H1 (cell line): ENCODE data around the gene SLC41A2. TPM values are rescaled to one million over a fixed set of nuclear protein-coding genes. Genes with fewer than 3 reads are reported as not detected.

Experiments used
- CTCF ChIA-PET: fragments of 300-600 bp; sonication (Branson Sonifier 250); formaldehyde crosslinking; loops from one replicate; lab custom pipeline; 2021; ENCODE audit not compliant: partially characterized antibody; lab: Charles Lee
- POLR2A ChIA-PET: fragments of 300-600 bp; sonication (Branson Sonifier 250); formaldehyde crosslinking; loops from one replicate; lab custom pipeline; 2021; ENCODE audit warnings: inconsistent platforms; ENCODE audit not compliant: partially characterized antibody; lab: Charles Lee
- DNase-seq, 2 experiments: peaks; one replicate each; pipeline versions ENCODE4 v3.0.0 to v3.0.0-alpha.2; 2010 to 2022; ENCODE audit warnings: low spot score in 2 of 2, low read depth in 1 of 2, mixed read lengths in 1 of 2
- FAIRE-seq: peaks from 2 replicates; lab custom pipeline; 2011; peaks lifted over from hg19 to GRCh38; lab: Jason Lieb, UNC
- H2AFZ ChIP-seq: 2 replicates; pipeline ENCODE4 v1.8.1; 2012; ENCODE audit warnings: low read length, inconsistent platforms
- H2AK5ac ChIP-seq: 2 replicates; pipeline ENCODE4 v1.6.1; 2013; ENCODE audit warnings: low read depth, low read length
- H2BK120ac ChIP-seq: replicated peaks from 2 replicates; pipeline ENCODE3; 2013; ENCODE audit warnings: low read depth, low read length, inconsistent platforms
- H2BK12ac ChIP-seq: 2 replicates; pipeline ENCODE4 v1.6.1; 2013; ENCODE audit warnings: low read depth, low read length
- H2BK15ac ChIP-seq: 2 replicates; pipeline ENCODE4 v1.6.1; 2013; ENCODE audit warnings: low read length
- H2BK20ac ChIP-seq: 2 replicates; pipeline ENCODE4 v1.6.1; 2013; ENCODE audit warnings: low read length
- H2BK5ac ChIP-seq: 2 replicates; pipeline ENCODE4 v1.6.1; 2013; ENCODE audit warnings: low read depth, low read length
- H3K14ac ChIP-seq: 2 replicates; pipeline ENCODE4 v1.6.1; 2013; ENCODE audit warnings: inconsistent platforms; ENCODE audit not compliant: insufficient read length
- H3K18ac ChIP-seq: 2 replicates; pipeline ENCODE4 v1.6.1; 2013; ENCODE audit warnings: low read length; ENCODE audit errors: extremely low read depth
- H3K23ac ChIP-seq: 2 replicates; pipeline ENCODE4 v1.6.1; 2013; ENCODE audit warnings: inconsistent platforms; ENCODE audit not compliant: insufficient read length
- H3K23me2 ChIP-seq: 2 replicates; pipeline ENCODE4 v1.6.1; 2013; ENCODE audit warnings: low read depth, low read length
- H3K27ac ChIP-seq: 2 replicates; pipeline ENCODE4 v1.6.1; 2011; ENCODE audit warnings: low read depth, low read length, inconsistent platforms
- H3K27me3 ChIP-seq, 4 experiments: replicated peaks in 1 of 4; 1 replicate in 1 of 4; 2 replicates in 3 of 4; pipeline versions ENCODE4 v1.6.1 to v1.8.1; 2011 to 2013; ENCODE audit warnings: low read length in 3 of 4, mild to moderate bottlenecking in 3 of 4, inconsistent platforms in 2 of 4, mixed read lengths in 2 of 4, moderate library complexity in 1 of 4; ENCODE audit not compliant: control insufficient read depth in 3 of 4, insufficient read depth in 3 of 4; ENCODE audit errors: extremely low read depth in 1 of 4
- H3K36me3 ChIP-seq, 4 experiments: 2 replicates each; pipeline versions ENCODE4 v1.6.1 to v1.8.1; 2011 to 2013; ENCODE audit warnings: mild to moderate bottlenecking in 4 of 4, low read length in 3 of 4, moderate library complexity in 2 of 4, control low read depth in 1 of 4, inconsistent platforms in 1 of 4; ENCODE audit not compliant: insufficient read depth in 4 of 4, control insufficient read depth in 2 of 4
- H3K4ac ChIP-seq: replicated peaks from 2 replicates; pipeline ENCODE3; 2013; ENCODE audit warnings: low read length, low read depth, mixed read lengths, inconsistent platforms; ENCODE audit not compliant: insufficient read length
- H3K4me1 ChIP-seq, 4 experiments: replicated peaks in 1 of 4; 1 replicate in 1 of 4; 2 replicates in 3 of 4; pipeline versions ENCODE4 v1.6.1 to v1.8.1; 2011 to 2013; ENCODE audit warnings: low read length in 3 of 4, inconsistent platforms in 2 of 4, mixed read lengths in 1 of 4; ENCODE audit not compliant: insufficient read depth in 4 of 4, control insufficient read depth in 3 of 4
- H3K4me2 ChIP-seq, 2 experiments: 2 replicates each; pipeline versions ENCODE4 v1.6.1 to v1.8.1; 2011 to 2013; ENCODE audit warnings: low read depth in 2 of 2, low read length in 2 of 2, control low read depth in 1 of 2, inconsistent platforms in 1 of 2, mild to moderate bottlenecking in 1 of 2; ENCODE audit not compliant: insufficient read depth in 1 of 2
- H3K4me3 ChIP-seq, 4 experiments: fragments of 200-600, 300-600 bp in 1 of 4; sonication (generic), shearing (Covaris generic), sonication (Bioruptor Twin) in 1 of 4; 2 replicates each; pipeline versions ENCODE4 v1.5.1 to v1.8.1; 2011 to 2016; ENCODE audit warnings: low read length in 4 of 4, low read depth in 3 of 4, control low read depth in 2 of 4, inconsistent platforms in 2 of 4, mild to moderate bottlenecking in 2 of 4, mixed read lengths in 1 of 4, moderate library complexity in 1 of 4; ENCODE audit not compliant: insufficient read depth in 2 of 4; ENCODE audit errors: extremely low read depth in 1 of 4
- H3K56ac ChIP-seq: replicated peaks from 2 replicates; pipeline ENCODE3; 2013; ENCODE audit warnings: low read depth, mild to moderate bottlenecking, mixed read lengths, low read length, inconsistent platforms; ENCODE audit not compliant: insufficient read length
- H3K79me1 ChIP-seq: 2 replicates; pipeline ENCODE4 v1.6.1; 2013; ENCODE audit warnings: low read depth, low read length, control low read depth
- H3K79me2 ChIP-seq, 2 experiments: 2 replicates each; pipeline versions ENCODE4 v1.6.1 to v1.8.1; 2012 to 2013; ENCODE audit warnings: low read length in 2 of 2, mild to moderate bottlenecking in 2 of 2, inconsistent platforms in 1 of 2; ENCODE audit not compliant: insufficient read depth in 2 of 2, control insufficient read depth in 1 of 2
- H3K9ac ChIP-seq, 4 experiments: replicated peaks in 1 of 4; 1 replicate in 1 of 4; 2 replicates in 3 of 4; pipeline versions ENCODE4 v1.6.1 to v1.8.1; 2011 to 2013; ENCODE audit warnings: low read depth in 3 of 4, low read length in 3 of 4, control low read depth in 2 of 4, mild to moderate bottlenecking in 2 of 4, moderate library complexity in 2 of 4, inconsistent platforms in 1 of 4; ENCODE audit errors: extremely low read depth in 1 of 4
- H3K9me3 ChIP-seq, 2 experiments: 2 replicates each; pipeline versions ENCODE4 v1.6.1 to v1.8.1; 2012 to 2013; ENCODE audit warnings: mild to moderate bottlenecking in 2 of 2, moderate library complexity in 2 of 2, control low read depth in 1 of 2, inconsistent platforms in 1 of 2, low read depth in 1 of 2, low read length in 1 of 2, mixed read lengths in 1 of 2; ENCODE audit not compliant: insufficient read depth in 2 of 2
- H4K20me1 ChIP-seq, 2 experiments: replicated peaks in 1 of 2; 2 replicates each; pipeline versions ENCODE3 to v1.8.1; 2011 to 2013; ENCODE audit warnings: inconsistent platforms in 2 of 2, low read length in 2 of 2, mild to moderate bottlenecking in 1 of 2; ENCODE audit not compliant: insufficient read depth in 2 of 2, control insufficient read depth in 1 of 2
- H4K5ac ChIP-seq: 2 replicates; pipeline ENCODE4 v1.6.1; 2013; ENCODE audit warnings: low read length, low read depth, mixed read lengths, inconsistent platforms; ENCODE audit not compliant: insufficient read length
- H4K8ac ChIP-seq: 2 replicates; pipeline ENCODE4 v1.8.0; 2013; ENCODE audit warnings: mild to moderate bottlenecking, moderate library complexity, low read length, inconsistent platforms; ENCODE audit not compliant: insufficient read depth; ENCODE audit errors: extremely low read depth
- H4K91ac ChIP-seq: replicated peaks from 2 replicates; pipeline ENCODE3; 2013; ENCODE audit warnings: low read length, mixed read lengths, inconsistent platforms; ENCODE audit not compliant: insufficient read length
- ATF3 ChIP-seq: IDR thresholded peaks from 2 replicates; pipeline ENCODE4 v1.6.1; 2011; ENCODE audit warnings: low read depth, mild to moderate bottlenecking, low read length; ENCODE audit not compliant: insufficient read depth
- EGR1 ChIP-seq: IDR thresholded peaks from 2 replicates; pipeline ENCODE4 v1.6.1; 2011; ENCODE audit warnings: low read depth, low read length, borderline replicate concordance
- HDAC6 ChIP-seq: IDR thresholded peaks from one replicate; pipeline ENCODE4 v1.7.1; 2012; ENCODE audit warnings: low read depth, mild to moderate bottlenecking, inconsistent platforms, low read length, moderate library complexity
- KDM5A ChIP-seq: fragments of 200-600 bp; IDR thresholded peaks from 2 replicates; pipeline ENCODE4 v1.7.1; 2012; ENCODE audit warnings: mild to moderate bottlenecking, low read length, inconsistent platforms, mixed read lengths
- PHF8 ChIP-seq: fragments of 200-600 bp; sonication (generic); conservative IDR thresholded peaks from 2 replicates; pipeline ENCODE4 v1.7.1; 2012; ENCODE audit warnings: low read depth, mild to moderate bottlenecking, inconsistent platforms, low read length, moderate library complexity
- RBBP5 ChIP-seq: IDR thresholded peaks from 2 replicates; pipeline ENCODE4 v1.7.1; 2012; ENCODE audit warnings: low read depth, mild to moderate bottlenecking, inconsistent platforms, low read length, moderate library complexity, borderline replicate concordance
- RXRA ChIP-seq: IDR thresholded peaks from 2 replicates; pipeline ENCODE4 v1.6.1; 2011; ENCODE audit warnings: low read depth, mild to moderate bottlenecking, low read length, moderate library complexity; ENCODE audit not compliant: insufficient read depth
- SAP30 ChIP-seq: fragments of 300-600 bp; sonication (generic); IDR thresholded peaks from 2 replicates; pipeline ENCODE4 v1.7.1; 2012; ENCODE audit warnings: low read length, moderate library complexity, mild to moderate bottlenecking, inconsistent platforms; ENCODE audit not compliant: insufficient read depth, insufficient replicate concordance
- SIRT6 ChIP-seq: IDR thresholded peaks from one replicate; pipeline ENCODE4 v1.7.1; 2012; ENCODE audit warnings: low read length, inconsistent platforms
- TEAD4 ChIP-seq: IDR thresholded peaks from 2 replicates; pipeline ENCODE4 v1.6.1; 2012; ENCODE audit warnings: low read depth, low read length, inconsistent platforms, mixed read lengths
- YY1 ChIP-seq: IDR thresholded peaks from 2 replicates; pipeline ENCODE4 v1.6.1; 2011; ENCODE audit warnings: low read depth, mild to moderate bottlenecking, low read length
- whole genome bisulfite sequencing, 2 experiments: shearing (Covaris generic) in 1 of 2; methylation state at CpG; one replicate each; pipeline versions ENCODE4 v1.1.6 to v1.1.7; 2013 to 2015; ENCODE audit warnings: low lambda C conversion rate in 2 of 2, mixed read lengths in 2 of 2, inconsistent platforms in 1 of 2, low coverage in 1 of 2, missing lambda C conversion rate in 1 of 2; ENCODE audit not compliant: insufficient replicate concordance in 2 of 2, insufficient coverage in 1 of 2, insufficient read length in 1 of 2; ENCODE audit errors: extremely low coverage in 1 of 2, missing lambda C conversion rate in 1 of 2; 5-methylcytosine and 5-hydroxymethylcytosine counted together
- polyA plus RNA-seq, 7 experiments: library from polyadenylated mRNA; depleted of rRNA in 3 of 7; stranded (reverse) in 5 of 7; unstranded in 2 of 7; fragments of >200 nt in 5 of 7; fragments of 200-250 nt in 2 of 7; gene quantifications; 1 replicate in 5 of 7; 2 replicates in 1 of 7; 4 replicates in 1 of 7; pipeline versions ENCODE4 v1.2.1 to v1.2.3, GENCODE V29; 2011 to 2013; ENCODE audit warnings: missing spikeins in 2 of 7, mixed read lengths in 2 of 7
- total RNA-seq: library from RNA; stranded (reverse); fragmentation: NEBNext Ultra II Directional; extraction: Animal tissue kit (Norgen Biotek cat#: 25700); gene quantifications from 2 replicates; pipeline ENCODE4 v1.2.1, GENCODE V29; 2021

SLC41A2 gene
- total and polyA plus RNA-seq, 2 of the 8 experiments (the other 6 are each of a cell fraction or from before 2014, with no cell fraction given), result 0.79 to 3.0 TPM

GRCh38 chr12:104971306-104971705, 13.2 kb upstream of the SLC41A2 start:
- ChIA-PET CTCF (interaction anchor here (0.7 to 1.6 kb wide), 4 partner anchors 9 to 589 kb away, joined by 3 to 4 read pairs (median 4); no protein-coding TSS in a partner anchor), POLR2A (no interaction called here)
- no peak overlapping the region for H2AK5ac ChIP-seq
- no peak overlapping the region for H4K8ac ChIP-seq
- H3K23ac ChIP-seq, result no peak overlapping the region
- no peak overlapping the region for H2BK12ac ChIP-seq
- no peaks in the 10 kb centered on the region for H3K79me1 ChIP-seq
- no peak overlapping the region for H3K9ac ChIP-seq
- H4K20me1 ChIP-seq, result no peaks in the 10 kb centered on the region
- no peak overlapping the region for H3K56ac ChIP-seq
- no peak overlapping the region for H3K4me3 ChIP-seq
- H4K91ac ChIP-seq, result no peak overlapping the region
- H2BK20ac ChIP-seq, result no peak overlapping the region
- H3K18ac ChIP-seq, result no peak overlapping the region
- H2BK5ac ChIP-seq, result no peak overlapping the region
- H2BK15ac ChIP-seq, result no peak overlapping the region
- H4K5ac ChIP-seq, result no peak overlapping the region
- no peak for DNase-seq
- no peaks in the 10 kb centered on the region for H3K4me1 ChIP-seq
- no peak overlapping the region for H3K4ac ChIP-seq
- no peak for TF ChIP-seq RBBP5
- TF ChIP-seq EGR1, result no peak
- TF ChIP-seq SAP30, result no peak
- no peak for TF ChIP-seq TEAD4
- TF ChIP-seq ATF3, result no peak
- TF ChIP-seq YY1, result no peak
- TF ChIP-seq KDM5A, result no peak
- TF ChIP-seq RXRA, result no peak
- no peak for TF ChIP-seq HDAC6
- TF ChIP-seq PHF8, result no peak
- no peak for TF ChIP-seq SIRT6
- no peak overlapping the region for H3K4me2 ChIP-seq
- no peak overlapping the region for H2AFZ ChIP-seq
- no peaks in the 10 kb centered on the region for H3K36me3 ChIP-seq
- 90% methylated on average over 5 of the region's 5 CpGs; no CpG with 5 or more reads in 1 of the 2 experiments for WGBS, 2 experiments
- H3K27ac ChIP-seq, result no peak overlapping the region
- no peaks in the 10 kb centered on the region for H3K79me2 ChIP-seq
- no peaks in the 10 kb centered on the region for H3K9me3 ChIP-seq
- no peak overlapping the region for H2BK120ac ChIP-seq
- H3K23me2 ChIP-seq, result no peaks in the 10 kb centered on the region
- H3K14ac ChIP-seq, result no peak overlapping the region
- H3K27me3 ChIP-seq, result no peaks in the 10 kb centered on the region
- no peak for FAIRE-seq
